WI38 (cell line): Measurements from ENCODE around the gene ATG9A.

Source experiments
- H3K4me3 ChIP-seq: 2 replicates; pipeline ENCODE4 v1.5.1; 2011; ENCODE audit warnings: low read depth, mild to moderate bottlenecking, control low read depth, low read length
- CTCF ChIP-seq: IDR thresholded peaks from 2 replicates; pipeline ENCODE4 v1.5.1; 2012; ENCODE audit warnings: low read depth, mild to moderate bottlenecking, control low read depth, low read length

Gene ATG9A

DNA sequence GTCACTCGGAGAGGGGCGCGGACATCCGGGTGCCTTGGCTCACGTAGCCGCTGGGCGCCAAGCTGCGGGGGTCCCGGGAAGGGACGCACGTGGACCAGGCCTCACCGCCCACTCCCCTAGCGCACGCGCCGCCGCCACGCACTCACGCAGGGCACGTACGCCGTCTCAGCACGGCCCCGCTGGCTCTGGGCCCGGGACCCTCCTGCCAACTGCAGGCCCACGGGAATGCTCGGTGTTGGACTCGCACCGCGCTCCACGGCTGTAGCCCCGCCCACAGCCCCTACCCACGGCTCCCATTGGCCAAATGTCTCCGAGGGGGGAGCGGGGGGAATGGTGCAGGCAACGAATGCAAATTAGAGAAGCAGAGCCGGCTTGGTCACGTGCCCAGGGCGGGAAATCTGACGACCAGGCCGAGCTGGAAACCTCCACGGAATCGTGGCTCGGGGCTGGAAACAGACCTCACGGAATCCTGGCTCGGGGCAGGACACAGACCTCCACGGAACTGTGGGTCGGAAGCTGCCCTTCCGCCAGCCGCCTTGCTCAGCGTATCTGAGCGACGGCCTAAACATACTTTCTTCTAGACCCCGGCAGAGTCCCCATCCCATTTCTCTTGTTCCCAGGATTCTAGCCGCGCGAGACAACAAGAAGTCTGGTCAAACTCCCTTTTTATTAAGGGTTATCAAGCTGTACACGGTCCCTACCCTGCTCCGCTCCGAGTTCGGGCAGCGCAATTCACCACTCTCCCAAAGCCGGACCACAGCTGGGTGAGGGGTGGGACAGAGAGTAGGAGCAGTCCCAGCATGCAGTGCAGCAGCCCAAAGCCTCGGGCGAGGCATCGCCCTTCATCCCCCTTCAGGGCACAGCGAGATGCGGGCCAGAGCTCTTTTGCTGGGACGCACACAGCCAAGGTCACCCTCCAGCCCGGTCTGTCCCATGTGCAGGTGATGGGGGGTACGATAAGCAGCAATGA is 10.4 kb downstream of the ATG9A start, which contains the start of gene ABCB6:
Gene ABCB6 (minus strand): TSS at position 227 of the 970 bp plus-strand sequence. CDS start 285 bp downstream, outside the sequence.
- no peak for TF ChIP-seq CTCF
- H3K4me3 ChIP-seq: peak within 1 kb of the TSS; percentile 65

DNA sequence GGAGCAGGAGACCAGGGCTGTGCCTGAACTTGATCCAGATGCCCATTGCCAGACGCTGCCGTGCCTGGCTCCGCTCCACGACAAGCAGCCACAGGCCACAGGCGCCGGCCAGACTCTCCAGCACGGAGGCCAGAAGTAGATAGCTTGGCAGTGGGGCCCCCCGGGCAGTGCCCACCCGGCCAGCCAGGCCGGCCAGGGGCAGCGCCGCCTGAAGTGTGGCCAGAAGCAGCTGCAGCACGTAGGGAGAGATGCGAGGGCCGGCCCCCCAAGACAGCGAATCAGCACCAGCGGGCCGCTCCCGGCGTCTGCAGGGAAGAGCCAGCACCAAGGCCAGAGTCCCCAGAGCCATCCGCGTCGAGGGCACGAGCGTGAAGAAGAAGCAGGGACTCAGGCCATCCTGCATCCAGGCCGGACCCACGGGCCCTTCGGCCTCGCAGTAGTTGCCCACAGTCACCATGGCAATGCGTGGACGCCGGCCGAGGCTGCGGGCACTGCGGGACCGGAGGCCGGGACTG is 11.2 kb downstream of the ATG9A start:
- peak overlapping the region; percentile 65 for H3K4me3 ChIP-seq
- no peak for TF ChIP-seq CTCF

GRCh38 chr2:219216535-219216915 is 12.9 kb downstream of the ATG9A start:
- TF ChIP-seq CTCF: no peak
- H3K4me3 ChIP-seq: no peak overlapping the region

DNA sequence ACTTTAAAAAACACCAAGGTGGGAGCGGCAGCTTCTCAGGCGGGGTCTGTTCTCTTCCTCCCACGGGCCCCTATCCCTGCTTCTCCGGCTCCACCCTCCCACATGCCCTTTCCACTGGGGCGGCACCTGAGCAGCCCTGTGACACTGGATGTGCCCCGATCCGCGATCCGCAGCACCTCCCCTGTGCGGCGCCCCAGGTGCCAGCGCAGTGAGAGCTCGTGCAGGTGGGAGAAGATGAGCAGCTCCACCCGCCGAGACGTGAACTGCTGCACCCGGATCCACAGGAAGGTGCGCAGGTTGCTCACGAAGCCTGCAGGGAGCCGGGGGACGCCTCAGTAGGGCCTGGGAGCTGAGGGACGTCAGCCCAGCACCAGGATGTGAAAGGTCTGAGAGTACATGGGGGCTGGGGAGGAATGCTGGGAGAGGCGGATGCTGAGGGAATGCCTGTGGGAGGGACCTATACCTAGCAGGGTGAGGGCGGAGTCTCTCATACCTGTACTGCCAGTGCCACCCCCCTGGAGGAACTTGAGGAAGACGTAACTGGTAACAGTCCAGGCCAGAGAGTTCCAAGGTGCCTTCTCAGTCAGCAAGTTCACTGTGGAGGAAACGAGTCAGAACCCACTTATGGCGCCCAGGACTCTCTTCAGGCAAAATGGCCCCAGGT is 13.4 kb downstream of the ATG9A start:
- no peak overlapping the region for H3K4me3 ChIP-seq
- TF ChIP-seq CTCF: no peak

DNA sequence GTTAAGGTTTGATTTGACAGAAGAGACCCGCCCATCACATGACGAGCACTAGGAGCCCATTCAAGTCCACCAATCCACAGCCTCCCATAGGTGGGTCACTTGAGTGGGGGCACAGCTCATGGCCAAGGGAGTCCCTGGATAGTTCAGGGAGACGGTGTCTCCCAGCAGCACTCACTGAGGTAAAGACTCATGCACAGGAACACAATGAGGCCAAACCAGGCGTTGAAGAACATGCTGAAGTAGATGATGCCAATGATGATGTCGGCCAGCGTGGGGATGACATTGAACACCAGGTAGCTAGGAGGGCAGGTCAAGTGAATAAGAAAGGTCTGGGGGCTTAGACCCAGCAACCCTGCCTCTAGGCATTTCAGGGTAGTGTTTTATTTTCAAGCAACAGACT is 14.7 kb downstream of the ATG9A start:
- no peak overlapping the region for H3K4me3 ChIP-seq
- TF ChIP-seq CTCF: no peak

DNA sequence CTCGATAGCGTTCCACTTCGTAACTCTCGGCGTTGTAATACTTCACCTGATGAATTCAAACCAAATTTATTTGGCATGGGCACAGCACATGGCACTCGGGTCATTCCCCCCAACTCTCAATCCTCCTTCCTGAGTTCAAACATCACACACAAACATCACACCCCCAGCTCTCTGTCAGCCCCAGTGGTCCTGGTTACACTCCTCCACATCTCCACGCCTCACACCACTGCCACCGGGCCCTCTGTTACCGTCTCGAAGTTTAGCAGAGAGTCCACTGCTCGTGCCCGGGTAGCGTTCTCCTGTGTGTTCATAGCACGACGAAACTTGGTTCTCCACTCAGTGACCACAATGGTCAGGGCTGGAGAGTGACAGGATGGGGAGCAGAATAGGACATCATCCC is 15.3 kb downstream of the ATG9A start:
- TF ChIP-seq CTCF: no peak

GRCh38 chr2:219213486-219214071 is 15.9 kb downstream of the ATG9A start:
- no peak for TF ChIP-seq CTCF
- H3K4me3 ChIP-seq: no peak overlapping the region

More for the DNA sequence above, 15.3 kb downstream of the ATG9A start:
- no peak overlapping the region for H3K4me3 ChIP-seq
